Thyroid gland (tissue), 4 donors: ENCODE data around the gene CLSTN2.

Source experiments
- CTCF ChIP-seq, 6 experiments: fragments of 200-600 bp in 3 of 6; fragments of 450-650 bp in 3 of 6; sonication (generic) in 3 of 6; IDR thresholded peaks; one replicate each; pipeline ENCODE4 v1.5.1; 2016 to 2019; ENCODE audit warnings: antibody characterized with exemption in 6 of 6, mild to moderate bottlenecking in 2 of 6, inconsistent platforms in 1 of 6, moderate library complexity in 1 of 6
- POLR2A ChIP-seq, 2 donors: fragments of 450-650 bp; IDR thresholded peaks; one replicate each; pipeline ENCODE4 v1.6.1; 2017; ENCODE audit warnings: antibody characterized with exemption in 2 of 2, mild to moderate bottlenecking in 2 of 2, moderate library complexity in 1 of 2

GRCh38 chr3:140453750-140454149 lies 518.8 kb downstream of the CLSTN2 start:
- TF ChIP-seq CTCF (IDR thresholded peaks at IDR 0.05) = no peak
- no peak for TF ChIP-seq POLR2A (IDR thresholded peaks at IDR 0.05)
